ENCODE results near the gene CNNM1.

Gene CNNM1

GRCh38 chr10:99329304-99329553, at the start of gene CNNM1:
CNNM1 (plus strand) TSS chr10:99329356; CDS start chr10:99329388, 32 bp downstream.
- DNase-seq (ENCODE audit: low spot score) = no peak
- FAIRE-seq = no peak

- DNase-seq (ENCODE audit: low spot score) (no peak), FAIRE-seq (no peak)
These were observed 49.5 kb upstream of the CNNM1 start for GRCh38 chr10:99279626-99280111.

GRCh38 chr10:99280472-99280871, 48.7 kb upstream of the CNNM1 start:
- DNase-seq (ENCODE audit: low spot score) (no peak), FAIRE-seq (no peak)

GRCh38 chr10:99285881-99286280, 43.3 kb upstream of the CNNM1 start:
- DNase-seq (ENCODE audit: low spot score) (no peak), FAIRE-seq (no peak)

GRCh38 chr10:99290306-99290705, 38.9 kb upstream of the CNNM1 start:
- FAIRE-seq = no peak

GRCh38 chr10:99292159-99292558, 37.0 kb upstream of the CNNM1 start:
- FAIRE-seq (no peak), DNase-seq (ENCODE audit: low spot score) (no peak)

More at GRCh38 chr10:99290306-99290705, 38.9 kb upstream of the CNNM1 start:
- DNase-seq (ENCODE audit: low spot score) = no peak

GRCh38 chr10:99296605-99297004, 32.6 kb upstream of the CNNM1 start:
- no peak for DNase-seq (ENCODE audit: low spot score)
- no peak for FAIRE-seq

GRCh38 chr10:99297033-99297432, 32.1 kb upstream of the CNNM1 start:
- DNase-seq (ENCODE audit: low spot score) = no peak
- no peak for FAIRE-seq

GRCh38 chr10:99303899-99304861, 25.0 kb upstream of the CNNM1 start:
- FAIRE-seq (no peak), DNase-seq (ENCODE audit: low spot score) (no peak)

GRCh38 chr10:99304862-99305229, 24.3 kb upstream of the CNNM1 start:
- FAIRE-seq = no peak
- no peak for DNase-seq (ENCODE audit: low spot score)

- no peak for DNase-seq (ENCODE audit: low spot score)
- no peak for FAIRE-seq
These were observed 16.7 kb upstream of the CNNM1 start for GRCh38 chr10:99312501-99312900.

GRCh38 chr10:99315853-99316252, 13.3 kb upstream of the CNNM1 start:
- DNase-seq (ENCODE audit: low spot score) = no peak
- no peak for FAIRE-seq

- DNase-seq (ENCODE audit: low spot score) (no peak), FAIRE-seq (no peak)
These were observed 12.8 kb upstream of the CNNM1 start for GRCh38 chr10:99316374-99316773.

- FAIRE-seq (no peak), DNase-seq (ENCODE audit: low spot score) (no peak)
These were observed 11.1 kb upstream of the CNNM1 start for GRCh38 chr10:99318048-99318447.

- FAIRE-seq = no peak
- no peak for DNase-seq (ENCODE audit: low spot score)
These were observed 10.7 kb upstream of the CNNM1 start for GRCh38 chr10:99318475-99318874.

GRCh38 chr10:99325281-99325680, 3.9 kb upstream of the CNNM1 start:
- DNase-seq (ENCODE audit: low spot score) (no peak), FAIRE-seq (peak; percentile 22)

- peak; percentile 61 for FAIRE-seq
- no peak for DNase-seq (ENCODE audit: low spot score)
These were observed 2.3 kb upstream of the CNNM1 start for GRCh38 chr10:99326871-99327270.

- FAIRE-seq = no peak
- no peak for DNase-seq (ENCODE audit: low spot score)
These were observed 415 bp upstream of the CNNM1 start for GRCh38 chr10:99328579-99329303.

GRCh38 chr10:99329554-99330346, 594 bp downstream of the CNNM1 start:
- FAIRE-seq (no peak), DNase-seq (ENCODE audit: low spot score) (no peak)

- DNase-seq (ENCODE audit: low spot score) = no peak
- FAIRE-seq = no peak
These were observed 1.3 kb downstream of the CNNM1 start for GRCh38 chr10:99330347-99330924.

GRCh38 chr10:99331207-99331803, 2.1 kb downstream of the CNNM1 start:
- FAIRE-seq = no peak
- no peak for DNase-seq (ENCODE audit: low spot score)
